Breast epithelium (tissue), 4 donors: Measurements from ENCODE around the gene UGT1A7. TPM values are rescaled to one million over a fixed set of nuclear protein-coding genes. Genes with fewer than 3 reads are reported as not detected.

Experiments
- DNase-seq, 2 donors: peaks; one replicate each; pipeline ENCODE4 v3.0.0-alpha.2; 2019; ENCODE audit warnings: low spot score in 2 of 2
- H3K27ac ChIP-seq, 2 donors: fragments of 200-600 bp; sonication (generic) in 1 of 2; one replicate each; pipeline ENCODE4 v1.5.1; 2016 to 2019; ENCODE audit warnings: mild to moderate bottlenecking in 1 of 2
- H3K27me3 ChIP-seq, 2 donors: fragments of 200-600 bp; sonication (generic) in 1 of 2; one replicate each; pipeline versions ENCODE4 v1.5.1 to v1.6.0; 2017 to 2019; ENCODE audit warnings: control low read depth in 1 of 2, mild to moderate bottlenecking in 1 of 2
- H3K36me3 ChIP-seq: fragments of 200-600 bp; one replicate; pipeline ENCODE4 v1.5.1; 2019
- H3K4me1 ChIP-seq, 2 donors: fragments of 200-600 bp; sonication (generic); one replicate each; pipeline ENCODE4 v1.5.1; 2016 to 2019; ENCODE audit warnings: control low read depth in 1 of 2
- H3K4me3 ChIP-seq, 3 donors: fragments of 200-600 bp; sonication (generic); 1 replicate in 2 of 3; 2 replicates in 1 of 3; pipeline ENCODE4 v1.5.1; 2016 to 2019; ENCODE audit warnings: mild to moderate bottlenecking in 3 of 3, moderate library complexity in 2 of 3
- H3K9me3 ChIP-seq, 2 donors: fragments of 200-600 bp; sonication (generic) in 1 of 2; one replicate each; pipeline ENCODE4 v1.5.1; 2016 to 2019; ENCODE audit warnings: control low read depth in 1 of 2
- POLR2A ChIP-seq: fragments of 450-650 bp; IDR thresholded peaks from one replicate; pipeline ENCODE4 v1.6.1; 2016; ENCODE audit warnings: antibody characterized with exemption, mild to moderate bottlenecking, moderate library complexity
- POLR2AphosphoS5 ChIP-seq, 3 donors: sonication (generic); formaldehyde crosslinking; IDR thresholded peaks; one replicate each; pipeline ENCODE4 v1.6.1; 2017; ENCODE audit warnings: antibody characterized with exemption in 3 of 3
- intact Hi-C: fragments of 100-400 bp; cut with DNase I; formaldehyde crosslinking; loops from one replicate; pipeline ENCODE4 v1.15.1; 2023; ENCODE audit warnings: low total_unique reads
- total RNA-seq, 3 donors: library from RNA; depleted of rRNA; stranded (reverse); fragments of >200 nt; gene quantifications; one replicate each; pipeline ENCODE4 v1.1.0, GENCODE V29; 2016
- TF ChIP-seq, protein P1 (sequence below), 3 donors: fragments of 450-650 bp; IDR thresholded peaks; one replicate each; pipeline ENCODE4 v1.5.1; 2016 to 2017; ENCODE audit warnings: antibody characterized with exemption in 3 of 3, mild to moderate bottlenecking in 3 of 3, moderate library complexity in 3 of 3

Gene UGT1A7
- total RNA-seq, 3 donors from 2014 or later: not detected

DNA sequence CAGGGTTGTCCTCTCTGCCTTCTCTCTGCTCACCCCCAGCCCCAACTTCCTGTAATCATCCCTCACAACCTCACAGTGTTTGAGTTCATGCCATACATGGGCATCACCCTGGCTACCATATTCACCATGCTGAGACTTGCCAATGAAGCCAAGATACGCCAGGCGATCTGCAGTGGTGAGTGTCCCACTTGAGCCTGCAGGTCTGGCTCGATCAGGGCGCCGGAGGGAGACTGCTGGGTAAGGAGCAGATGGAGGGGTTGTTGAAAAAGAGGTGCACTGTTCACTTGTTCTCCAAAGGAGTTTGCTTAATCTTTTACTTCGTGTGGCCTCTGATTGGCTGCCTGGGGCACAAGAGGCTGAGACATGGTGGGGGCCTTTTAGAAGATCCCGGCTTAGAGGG is 111.0 kb downstream of the UGT1A7 start:
- intact Hi-C loops: no loop called here
- H3K9me3 ChIP-seq: no peaks in the 10 kb centered on the region
- H3K27ac ChIP-seq: no peak overlapping the region
- no peaks in the 10 kb centered on the region for H3K36me3 ChIP-seq
- H3K4me3 ChIP-seq: no peak overlapping the region
- no peak for DNase-seq
- no peaks in the 10 kb centered on the region for H3K27me3 ChIP-seq
- no peak for TF ChIP-seq POLR2AphosphoS5 (IDR thresholded peaks at IDR 0.05)
- TF ChIP-seq, protein P1, sequence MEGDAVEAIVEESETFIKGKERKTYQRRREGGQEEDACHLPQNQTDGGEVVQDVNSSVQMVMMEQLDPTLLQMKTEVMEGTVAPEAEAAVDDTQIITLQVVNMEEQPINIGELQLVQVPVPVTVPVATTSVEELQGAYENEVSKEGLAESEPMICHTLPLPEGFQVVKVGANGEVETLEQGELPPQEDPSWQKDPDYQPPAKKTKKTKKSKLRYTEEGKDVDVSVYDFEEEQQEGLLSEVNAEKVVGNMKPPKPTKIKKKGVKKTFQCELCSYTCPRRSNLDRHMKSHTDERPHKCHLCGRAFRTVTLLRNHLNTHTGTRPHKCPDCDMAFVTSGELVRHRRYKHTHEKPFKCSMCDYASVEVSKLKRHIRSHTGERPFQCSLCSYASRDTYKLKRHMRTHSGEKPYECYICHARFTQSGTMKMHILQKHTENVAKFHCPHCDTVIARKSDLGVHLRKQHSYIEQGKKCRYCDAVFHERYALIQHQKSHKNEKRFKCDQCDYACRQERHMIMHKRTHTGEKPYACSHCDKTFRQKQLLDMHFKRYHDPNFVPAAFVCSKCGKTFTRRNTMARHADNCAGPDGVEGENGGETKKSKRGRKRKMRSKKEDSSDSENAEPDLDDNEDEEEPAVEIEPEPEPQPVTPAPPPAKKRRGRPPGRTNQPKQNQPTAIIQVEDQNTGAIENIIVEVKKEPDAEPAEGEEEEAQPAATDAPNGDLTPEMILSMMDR (IDR thresholded peaks at IDR 0.05): no peak
- TF ChIP-seq POLR2A: no peak
- no peaks in the 10 kb centered on the region for H3K4me1 ChIP-seq

DNA sequence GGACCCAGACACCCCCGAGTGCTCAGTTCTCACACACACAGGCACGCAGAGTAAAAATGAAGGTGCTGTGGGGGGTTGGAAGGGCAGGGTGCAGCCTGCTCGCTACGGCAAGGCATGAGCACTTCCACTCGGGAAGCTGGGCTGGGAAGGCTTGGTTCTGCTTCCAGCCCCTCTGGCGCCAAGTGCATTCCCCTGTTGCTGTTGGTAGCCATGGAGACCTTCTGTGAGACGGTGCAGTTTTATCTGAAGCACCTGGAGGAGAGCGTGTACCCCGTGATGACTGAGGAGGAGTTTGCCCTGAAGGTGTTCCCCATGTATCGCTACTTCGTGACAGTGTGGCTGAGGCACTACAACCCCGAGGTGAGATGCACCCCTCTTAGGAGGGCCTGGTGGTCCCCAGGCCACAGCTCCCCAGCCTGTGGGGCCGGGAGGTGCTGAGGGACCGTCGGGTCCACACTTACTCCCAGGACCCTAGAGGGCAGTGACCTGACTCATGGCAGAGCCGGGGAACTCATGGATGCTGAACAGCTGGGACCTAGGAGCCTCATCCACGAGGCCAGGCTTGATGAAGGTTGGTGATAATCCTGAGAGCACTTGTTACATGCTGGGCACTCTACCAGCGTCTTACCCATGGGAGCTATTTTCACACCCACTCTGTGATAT is 111.9 kb downstream of the UGT1A7 start:
- no peaks in the 10 kb centered on the region for H3K27me3 ChIP-seq
- TF ChIP-seq POLR2A (no peak), POLR2AphosphoS5 (IDR thresholded peaks at IDR 0.05) (no peak)
- TF ChIP-seq, protein P1 (IDR thresholded peaks at IDR 0.05): no peak
- DNase-seq: no peak
- no peak overlapping the region for H3K4me3 ChIP-seq
- intact Hi-C loops: no loop called here
- H3K36me3 ChIP-seq: no peaks in the 10 kb centered on the region
- H3K9me3 ChIP-seq: no peaks in the 10 kb centered on the region
- no peak overlapping the region for H3K27ac ChIP-seq
- no peaks in the 10 kb centered on the region for H3K4me1 ChIP-seq

DNA sequence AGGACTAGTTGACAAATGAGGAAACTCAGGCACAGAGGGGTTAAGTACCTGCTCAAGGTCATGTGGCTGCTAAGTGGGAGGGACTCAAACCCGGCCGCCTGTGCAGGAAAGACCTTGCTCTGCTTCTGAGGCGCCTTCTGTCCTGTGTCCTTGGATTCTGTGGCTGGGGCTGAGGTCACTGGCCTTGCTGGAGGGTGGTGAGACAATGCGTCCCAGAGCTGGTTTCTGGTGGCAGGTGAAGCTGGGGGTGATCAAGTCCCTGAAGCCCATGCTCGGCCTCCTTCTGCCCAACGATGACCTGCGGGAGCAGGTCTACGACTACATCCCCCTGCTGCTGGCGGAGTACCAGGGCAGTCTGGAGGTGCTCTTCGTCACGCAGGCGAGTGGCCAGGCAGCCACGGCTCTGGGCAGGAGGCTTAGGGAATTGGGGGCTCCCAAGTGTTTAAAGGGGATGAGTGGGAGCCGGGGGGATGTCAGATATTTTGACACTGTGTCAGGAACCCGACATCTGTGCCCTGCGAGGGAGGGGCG is 112.5 kb downstream of the UGT1A7 start:
- Histone ChIP-seq H3K9me3 (no peaks in the 10 kb centered on the region), H3K4me3 (no peak overlapping the region), H3K27ac (no peak overlapping the region), H3K36me3 (no peaks in the 10 kb centered on the region), H3K27me3 (no peaks in the 10 kb centered on the region), H3K4me1 (no peaks in the 10 kb centered on the region)
- TF ChIP-seq POLR2AphosphoS5 (IDR thresholded peaks at IDR 0.05) (no peak), POLR2A (no peak)
- TF ChIP-seq, protein P1 (IDR thresholded peaks at IDR 0.05): no peak
- no peak for DNase-seq
- intact Hi-C loops: no loop called here

DNA sequence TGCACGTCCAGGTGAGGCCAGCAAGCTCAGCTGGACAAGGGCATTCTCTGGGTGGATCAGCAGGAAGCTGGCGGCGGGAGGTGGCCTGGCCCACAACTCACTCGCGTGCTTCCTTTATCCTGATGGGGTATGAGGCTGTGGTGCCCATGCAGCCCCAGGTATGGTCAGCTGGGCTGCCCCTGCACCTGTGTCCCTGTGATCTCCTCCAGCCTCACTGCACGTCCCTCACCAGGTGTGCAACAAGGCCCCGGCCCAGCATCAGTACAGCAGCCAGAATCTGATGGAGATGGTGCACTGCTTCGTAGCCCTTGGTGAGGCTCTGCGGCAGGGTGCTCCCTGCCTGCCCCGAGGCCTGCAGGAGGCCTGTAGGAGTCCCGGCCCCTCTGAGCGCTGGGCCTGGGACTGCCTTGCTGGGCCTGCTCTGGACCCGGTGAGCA is 114.1 kb downstream of the UGT1A7 start:
- no peak for TF ChIP-seq POLR2AphosphoS5 (IDR thresholded peaks at IDR 0.05)
- TF ChIP-seq, protein P1 (IDR thresholded peaks at IDR 0.05): no peak
- TF ChIP-seq POLR2A: no peak
- no peaks in the 10 kb centered on the region for H3K9me3 ChIP-seq
- no peak overlapping the region for H3K27ac ChIP-seq
- intact Hi-C loops: no loop called here
- no peak overlapping the region for H3K4me3 ChIP-seq
- DNase-seq: no peak
- H3K27me3 ChIP-seq: no peaks in the 10 kb centered on the region
- H3K36me3 ChIP-seq: no peaks in the 10 kb centered on the region
- H3K4me1 ChIP-seq: no peaks in the 10 kb centered on the region

DNA sequence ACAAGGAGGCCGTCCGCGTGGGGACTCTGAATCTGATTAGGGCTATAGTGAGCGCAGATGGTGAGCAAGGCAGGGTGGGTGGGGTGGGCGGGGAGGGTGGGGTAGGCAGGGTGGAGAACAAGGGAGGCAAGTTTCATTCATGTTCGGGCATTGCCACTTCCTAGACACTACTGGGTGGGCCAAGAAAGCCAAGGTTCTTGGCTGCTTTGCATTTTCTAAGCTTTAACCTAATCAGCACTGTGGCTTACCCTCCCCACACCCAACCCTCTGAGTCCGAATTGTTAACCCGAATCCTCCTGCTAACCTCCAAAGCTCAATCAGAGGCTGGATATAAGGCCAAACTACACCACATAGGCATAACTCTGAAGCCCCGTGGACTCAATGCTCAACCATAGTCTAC is 114.6 kb downstream of the UGT1A7 start:
- H3K36me3 ChIP-seq: no peaks in the 10 kb centered on the region
- H3K4me3 ChIP-seq: no peak overlapping the region
- no peaks in the 10 kb centered on the region for H3K27me3 ChIP-seq
- no peaks in the 10 kb centered on the region for H3K4me1 ChIP-seq
- no peak for DNase-seq
- no peaks in the 10 kb centered on the region for H3K9me3 ChIP-seq
- intact Hi-C loops: no loop called here
- no peak overlapping the region for H3K27ac ChIP-seq
- TF ChIP-seq POLR2A (no peak), POLR2AphosphoS5 (IDR thresholded peaks at IDR 0.05) (no peak)
- TF ChIP-seq, protein P1 (IDR thresholded peaks at IDR 0.05): no peak
